Measurements from ENCODE around the gene EIF2D. TPM values are rescaled to one million over a fixed set of nuclear protein-coding genes. Genes with fewer than 3 reads are reported as not detected.

The EIF2D gene
- total and polyA plus RNA-seq, 9 of the 15 experiments (the other 6 are each of a cell fraction or from before 2014, with no cell fraction given) = 81.1 to 138 (median 93.9) TPM

DNA sequence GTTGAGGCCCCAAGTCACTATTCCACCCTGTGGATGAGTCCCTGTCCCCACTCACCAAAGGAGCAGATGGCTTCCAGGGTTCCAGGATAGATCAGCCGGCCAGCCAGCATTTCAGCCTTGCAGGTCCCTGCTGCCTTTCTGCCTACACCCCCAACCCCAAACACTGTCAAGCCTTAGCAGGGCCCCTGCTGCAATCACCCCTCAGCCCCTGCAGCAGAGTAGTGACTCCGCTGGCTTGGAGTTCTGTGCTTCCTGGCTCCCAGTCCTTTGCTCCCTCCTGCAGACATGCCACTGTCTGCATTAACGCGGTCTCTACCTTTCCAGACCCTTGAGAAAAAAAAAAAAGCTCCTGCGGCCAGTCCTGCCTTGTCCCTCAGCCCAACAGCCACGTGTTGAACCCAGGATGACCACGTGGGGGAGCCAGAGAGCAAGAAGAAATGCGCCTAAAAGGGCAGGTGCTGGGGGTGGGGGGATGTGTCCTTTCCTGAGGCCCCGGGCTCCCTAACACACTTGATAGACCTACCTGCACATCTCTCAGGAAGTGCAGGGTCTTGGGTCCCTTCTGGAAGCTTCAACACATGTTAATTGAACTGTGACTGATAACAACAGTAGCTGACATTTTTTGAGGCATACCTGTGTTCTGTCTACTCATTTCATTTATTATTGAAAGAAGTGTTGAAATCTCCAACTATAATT is 67.6 kb downstream of the EIF2D start (continued):
- TF ChIP-seq, protein P1, sequence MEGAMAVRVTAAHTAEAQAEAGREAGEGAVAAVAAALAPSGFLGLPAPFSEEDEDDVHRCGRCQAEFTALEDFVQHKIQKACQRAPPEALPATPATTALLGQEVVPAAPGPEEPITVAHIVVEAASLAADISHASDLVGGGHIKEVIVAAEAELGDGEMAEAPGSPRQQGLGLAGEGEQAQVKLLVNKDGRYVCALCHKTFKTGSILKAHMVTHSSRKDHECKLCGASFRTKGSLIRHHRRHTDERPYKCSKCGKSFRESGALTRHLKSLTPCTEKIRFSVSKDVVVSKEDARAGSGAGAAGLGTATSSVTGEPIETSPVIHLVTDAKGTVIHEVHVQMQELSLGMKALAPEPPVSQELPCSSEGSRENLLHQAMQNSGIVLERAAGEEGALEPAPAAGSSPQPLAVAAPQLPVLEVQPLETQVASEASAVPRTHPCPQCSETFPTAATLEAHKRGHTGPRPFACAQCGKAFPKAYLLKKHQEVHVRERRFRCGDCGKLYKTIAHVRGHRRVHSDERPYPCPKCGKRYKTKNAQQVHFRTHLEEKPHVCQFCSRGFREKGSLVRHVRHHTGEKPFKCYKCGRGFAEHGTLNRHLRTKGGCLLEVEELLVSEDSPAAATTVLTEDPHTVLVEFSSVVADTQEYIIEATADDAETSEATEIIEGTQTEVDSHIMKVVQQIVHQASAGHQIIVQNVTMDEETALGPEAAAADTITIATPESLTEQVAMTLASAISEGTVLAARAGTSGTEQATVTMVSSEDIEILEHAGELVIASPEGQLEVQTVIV (CRISPR knock-in tag; IDR thresholded peaks at IDR 0.05; ENCODE audit: borderline replicate concordance) = no peak
- TF ChIP-seq, protein P2, sequence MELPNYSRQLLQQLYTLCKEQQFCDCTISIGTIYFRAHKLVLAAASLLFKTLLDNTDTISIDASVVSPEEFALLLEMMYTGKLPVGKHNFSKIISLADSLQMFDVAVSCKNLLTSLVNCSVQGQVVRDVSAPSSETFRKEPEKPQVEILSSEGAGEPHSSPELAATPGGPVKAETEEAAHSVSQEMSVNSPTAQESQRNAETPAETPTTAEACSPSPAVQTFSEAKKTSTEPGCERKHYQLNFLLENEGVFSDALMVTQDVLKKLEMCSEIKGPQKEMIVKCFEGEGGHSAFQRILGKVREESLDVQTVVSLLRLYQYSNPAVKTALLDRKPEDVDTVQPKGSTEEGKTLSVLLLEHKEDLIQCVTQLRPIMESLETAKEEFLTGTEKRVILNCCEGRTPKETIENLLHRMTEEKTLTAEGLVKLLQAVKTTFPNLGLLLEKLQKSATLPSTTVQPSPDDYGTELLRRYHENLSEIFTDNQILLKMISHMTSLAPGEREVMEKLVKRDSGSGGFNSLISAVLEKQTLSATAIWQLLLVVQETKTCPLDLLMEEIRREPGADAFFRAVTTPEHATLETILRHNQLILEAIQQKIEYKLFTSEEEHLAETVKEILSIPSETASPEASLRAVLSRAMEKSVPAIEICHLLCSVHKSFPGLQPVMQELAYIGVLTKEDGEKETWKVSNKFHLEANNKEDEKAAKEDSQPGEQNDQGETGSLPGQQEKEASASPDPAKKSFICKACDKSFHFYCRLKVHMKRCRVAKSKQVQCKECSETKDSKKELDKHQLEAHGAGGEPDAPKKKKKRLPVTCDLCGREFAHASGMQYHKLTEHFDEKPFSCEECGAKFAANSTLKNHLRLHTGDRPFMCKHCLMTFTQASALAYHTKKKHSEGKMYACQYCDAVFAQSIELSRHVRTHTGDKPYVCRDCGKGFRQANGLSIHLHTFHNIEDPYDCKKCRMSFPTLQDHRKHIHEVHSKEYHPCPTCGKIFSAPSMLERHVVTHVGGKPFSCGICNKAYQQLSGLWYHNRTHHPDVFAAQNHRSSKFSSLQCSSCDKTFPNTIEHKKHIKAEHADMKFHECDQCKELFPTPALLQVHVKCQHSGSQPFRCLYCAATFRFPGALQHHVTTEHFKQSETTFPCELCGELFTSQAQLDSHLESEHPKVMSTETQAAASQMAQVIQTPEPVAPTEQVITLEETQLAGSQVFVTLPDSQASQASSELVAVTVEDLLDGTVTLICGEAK (IDR thresholded peaks at IDR 0.05) = no peak
- TF ChIP-seq, protein P2 (CRISPR knock-in tag; IDR thresholded peaks at IDR 0.05) = no peak
- TF ChIP-seq HDAC2 (IDR thresholded peaks at IDR 0.05) = no peak
- TF ChIP-seq ZNF140 (CRISPR knock-in tag; IDR thresholded peaks at IDR 0.05) = no peak
- peak; percentile 40; the same call in 1 of the 2 replicates for TF ChIP-seq ZNF583 (CRISPR knock-in tag; IDR thresholded peaks at IDR 0.05)
- TF ChIP-seq SETDB1 (IDR thresholded peaks at IDR 0.05; ENCODE audit: low read length) = no peak
- TF ChIP-seq ZNF436 (CRISPR knock-in tag; IDR thresholded peaks at IDR 0.05) = no peak
- TF ChIP-seq, protein P3, sequence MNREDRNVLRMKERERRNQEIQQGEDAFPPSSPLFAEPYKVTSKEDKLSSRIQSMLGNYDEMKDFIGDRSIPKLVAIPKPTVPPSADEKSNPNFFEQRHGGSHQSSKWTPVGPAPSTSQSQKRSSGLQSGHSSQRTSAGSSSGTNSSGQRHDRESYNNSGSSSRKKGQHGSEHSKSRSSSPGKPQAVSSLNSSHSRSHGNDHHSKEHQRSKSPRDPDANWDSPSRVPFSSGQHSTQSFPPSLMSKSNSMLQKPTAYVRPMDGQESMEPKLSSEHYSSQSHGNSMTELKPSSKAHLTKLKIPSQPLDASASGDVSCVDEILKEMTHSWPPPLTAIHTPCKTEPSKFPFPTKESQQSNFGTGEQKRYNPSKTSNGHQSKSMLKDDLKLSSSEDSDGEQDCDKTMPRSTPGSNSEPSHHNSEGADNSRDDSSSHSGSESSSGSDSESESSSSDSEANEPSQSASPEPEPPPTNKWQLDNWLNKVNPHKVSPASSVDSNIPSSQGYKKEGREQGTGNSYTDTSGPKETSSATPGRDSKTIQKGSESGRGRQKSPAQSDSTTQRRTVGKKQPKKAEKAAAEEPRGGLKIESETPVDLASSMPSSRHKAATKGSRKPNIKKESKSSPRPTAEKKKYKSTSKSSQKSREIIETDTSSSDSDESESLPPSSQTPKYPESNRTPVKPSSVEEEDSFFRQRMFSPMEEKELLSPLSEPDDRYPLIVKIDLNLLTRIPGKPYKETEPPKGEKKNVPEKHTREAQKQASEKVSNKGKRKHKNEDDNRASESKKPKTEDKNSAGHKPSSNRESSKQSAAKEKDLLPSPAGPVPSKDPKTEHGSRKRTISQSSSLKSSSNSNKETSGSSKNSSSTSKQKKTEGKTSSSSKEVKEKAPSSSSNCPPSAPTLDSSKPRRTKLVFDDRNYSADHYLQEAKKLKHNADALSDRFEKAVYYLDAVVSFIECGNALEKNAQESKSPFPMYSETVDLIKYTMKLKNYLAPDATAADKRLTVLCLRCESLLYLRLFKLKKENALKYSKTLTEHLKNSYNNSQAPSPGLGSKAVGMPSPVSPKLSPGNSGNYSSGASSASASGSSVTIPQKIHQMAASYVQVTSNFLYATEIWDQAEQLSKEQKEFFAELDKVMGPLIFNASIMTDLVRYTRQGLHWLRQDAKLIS (CRISPR knock-in tag; IDR thresholded peaks at IDR 0.05) = 0 out of 2 replicates have a peak, but pooled peaks have one; percentile 66
- TF ChIP-seq ATF1 (CRISPR knock-in tag; IDR thresholded peaks at IDR 0.05) = no peak
- peak; percentile 52 for TF ChIP-seq ATF1 (tag; IDR thresholded peaks at IDR 0.05)
- TF ChIP-seq, protein P4, sequence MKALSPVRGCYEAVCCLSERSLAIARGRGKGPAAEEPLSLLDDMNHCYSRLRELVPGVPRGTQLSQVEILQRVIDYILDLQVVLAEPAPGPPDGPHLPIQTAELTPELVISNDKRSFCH (CRISPR knock-in tag; IDR thresholded peaks at IDR 0.05) = no peak
- TF ChIP-seq, protein P4 (tag; IDR thresholded peaks at IDR 0.05) = no peak
